ENCODE data around the gene DHX57.
A peak's percentile ranks its signal among the peaks of the same experiment; 100 is the strongest.

DHX57 gene

GRCh38 chr2:38856165-38856564, 19.6 kb downstream of the DHX57 start:
- H3K36me3 ChIP-seq (replicated peaks; ENCODE audit: insufficient read depth, low read length) = no peaks in the 10 kb centered on the region
- no peak overlapping the region for H3K27ac ChIP-seq (ENCODE audit: low read length)

GRCh38 chr2:38850045-38850444, 25.7 kb downstream of the DHX57 start:
- H3K27me3 ChIP-seq (replicated peaks; ENCODE audit: insufficient read depth, low read length) = no peaks in the 10 kb centered on the region
- TF ChIP-seq EZH2 (optimal IDR thresholded peaks at IDR 0.05; ENCODE audit: low read depth, low read length) (no peak), CTCF (IDR thresholded peaks at IDR 0.05; ENCODE audit: low read length) (no peak), EZH2phosphoT487 (IDR thresholded peaks at IDR 0.05; ENCODE audit: low read length) (no peak)

More at GRCh38 chr2:38856165-38856564, 19.6 kb downstream of the DHX57 start:
- DNase-seq = no peak
- TF ChIP-seq EZH2 (optimal IDR thresholded peaks at IDR 0.05; ENCODE audit: low read depth, low read length) (no peak), EZH2phosphoT487 (IDR thresholded peaks at IDR 0.05; ENCODE audit: low read length) (no peak), CTCF (IDR thresholded peaks at IDR 0.05; ENCODE audit: low read length) (no peak)
- no peaks in the 10 kb centered on the region for H3K79me2 ChIP-seq (ENCODE audit: low read length)
- H3K9me2 ChIP-seq (replicated peaks; ENCODE audit: insufficient read depth, low read length) = no peaks in the 10 kb centered on the region
- no peaks in the 10 kb centered on the region for H3F3A ChIP-seq (ENCODE audit: insufficient read depth, low read length)
- H2AFZ ChIP-seq (ENCODE audit: low read length) = no peak overlapping the region
- H3K4me2 ChIP-seq (ENCODE audit: low read depth, low read length) = no peak overlapping the region
- H3K4me1 ChIP-seq (ENCODE audit: low read length) = no peaks in the 10 kb centered on the region
- no peak overlapping the region for H3K9ac ChIP-seq (ENCODE audit: low read length)
- no peaks in the 10 kb centered on the region for H3K27me3 ChIP-seq (replicated peaks; ENCODE audit: insufficient read depth, low read length)
- H4K20me1 ChIP-seq (ENCODE audit: insufficient read depth, low read length) = no peaks in the 10 kb centered on the region
- H3K9me3 ChIP-seq (replicated peaks; ENCODE audit: insufficient read depth, low read length) = no peaks in the 10 kb centered on the region
- H3K4me3 ChIP-seq (ENCODE audit: low read length) = no peak overlapping the region

DNA sequence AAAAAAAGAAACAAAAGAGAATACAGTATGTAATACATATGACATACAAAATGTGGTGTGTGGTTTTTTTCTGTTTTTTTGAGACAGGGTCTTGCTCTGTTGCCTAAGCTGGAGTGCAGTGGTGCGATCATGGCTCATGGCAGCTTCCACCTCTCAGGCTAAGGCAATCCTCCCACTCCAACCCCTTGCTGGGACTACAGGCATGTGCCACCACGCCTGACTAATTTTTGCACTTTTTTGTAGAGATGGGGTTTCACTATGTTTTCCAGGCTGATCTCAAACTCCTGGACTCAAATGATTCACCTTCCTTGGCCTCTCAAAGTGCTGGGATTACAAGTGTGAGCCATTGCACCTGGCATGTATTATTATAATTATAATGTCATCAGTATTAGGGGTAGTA, 38.9 kb downstream of the DHX57 start:
- no peaks in the 10 kb centered on the region for H3K36me3 ChIP-seq (replicated peaks; ENCODE audit: insufficient read depth, low read length)
- no peak overlapping the region for H3K9ac ChIP-seq (ENCODE audit: low read length)
- no peaks in the 10 kb centered on the region for H3F3A ChIP-seq (ENCODE audit: insufficient read depth, low read length)
- H3K27me3 ChIP-seq (replicated peaks; ENCODE audit: insufficient read depth, low read length) = no peaks in the 10 kb centered on the region
- H3K79me2 ChIP-seq (ENCODE audit: low read length) = no peaks in the 10 kb centered on the region
- H3K9me3 ChIP-seq (replicated peaks; ENCODE audit: insufficient read depth, low read length) = no peaks in the 10 kb centered on the region
- no peak overlapping the region for H2AFZ ChIP-seq (ENCODE audit: low read length)
- no peak for DNase-seq
- H3K4me2 ChIP-seq (ENCODE audit: low read depth, low read length) = no peak overlapping the region
- H3K27ac ChIP-seq (ENCODE audit: low read length) = no peak overlapping the region
- TF ChIP-seq CTCF (IDR thresholded peaks at IDR 0.05; ENCODE audit: low read length) (no peak), EZH2phosphoT487 (IDR thresholded peaks at IDR 0.05; ENCODE audit: low read length) (no peak)
- no peaks in the 10 kb centered on the region for H3K4me1 ChIP-seq (ENCODE audit: low read length)
- H3K4me3 ChIP-seq (ENCODE audit: low read length) = no peak overlapping the region
- H3K9me2 ChIP-seq (replicated peaks; ENCODE audit: insufficient read depth, low read length) = no peaks in the 10 kb centered on the region
- H4K20me1 ChIP-seq (ENCODE audit: insufficient read depth, low read length) = no peaks in the 10 kb centered on the region

More at GRCh38 chr2:38850045-38850444, 25.7 kb downstream of the DHX57 start:
- Histone ChIP-seq H3K4me2 (ENCODE audit: low read depth, low read length) (no peak overlapping the region), H3K36me3 (replicated peaks; ENCODE audit: insufficient read depth, low read length) (no peaks in the 10 kb centered on the region), H3K9me3 (replicated peaks; ENCODE audit: insufficient read depth, low read length) (no peaks in the 10 kb centered on the region), H3K9me2 (replicated peaks; ENCODE audit: insufficient read depth, low read length) (no peaks in the 10 kb centered on the region), H3F3A (ENCODE audit: insufficient read depth, low read length) (peaks cover 3% of the 10 kb centered on the region; the same call in 1 of the 2 replicates), H4K20me1 (ENCODE audit: insufficient read depth, low read length) (no peaks in the 10 kb centered on the region), H3K79me2 (ENCODE audit: low read length) (no peaks in the 10 kb centered on the region), H3K4me1 (ENCODE audit: low read length) (no peaks in the 10 kb centered on the region), H2AFZ (ENCODE audit: low read length) (no peak overlapping the region), H3K27ac (ENCODE audit: low read length) (no peak overlapping the region), H3K9ac (ENCODE audit: low read length) (no peak overlapping the region), H3K4me3 (ENCODE audit: low read length) (no peak overlapping the region)
- peak; percentile 21 for DNase-seq

Data from MM.1S (cell line).